ENCODE results near the gene VWA3B.

VWA3B gene

GRCh38 chr2:98175811-98176210 is 88.8 kb downstream of the VWA3B start:
- no peak for DNase-seq

GRCh38 chr2:98177286-98177685 is 90.3 kb downstream of the VWA3B start:
- DNase-seq: no peak

- no peak for DNase-seq
Measured at GRCh38 chr2:98177986-98178385, 91.0 kb downstream of the VWA3B start.

GRCh38 chr2:98180456-98180855 is 93.5 kb downstream of the VWA3B start:
- no peak for DNase-seq

- no peak for DNase-seq
Measured at GRCh38 chr2:98181346-98181745, 94.4 kb downstream of the VWA3B start.

GRCh38 chr2:98185801-98186200 is 98.8 kb downstream of the VWA3B start:
- DNase-seq: no peak

GRCh38 chr2:98187194-98187593 is 100.2 kb downstream of the VWA3B start:
- no peak for DNase-seq

- DNase-seq: no peak
Measured at GRCh38 chr2:98188351-98189046, 101.5 kb downstream of the VWA3B start.

- DNase-seq: no peak
Measured at GRCh38 chr2:98191883-98192282, 104.9 kb downstream of the VWA3B start.

- DNase-seq: no peak
Measured at GRCh38 chr2:98201576-98201975, 114.6 kb downstream of the VWA3B start.

GRCh38 chr2:98205889-98206288 is 118.9 kb downstream of the VWA3B start:
- DNase-seq: no peak

- DNase-seq: no peak
Measured at GRCh38 chr2:98212092-98213000, 125.4 kb downstream of the VWA3B start.

GRCh38 chr2:98216616-98217015 is 129.6 kb downstream of the VWA3B start:
- DNase-seq: no peak

- no peak for DNase-seq
Measured at GRCh38 chr2:98219152-98219551, 132.2 kb downstream of the VWA3B start.

GRCh38 chr2:98233941-98234340 is 147.0 kb downstream of the VWA3B start:
- no peak for DNase-seq

GRCh38 chr2:98234776-98235175 is 147.8 kb downstream of the VWA3B start:
- no peak for DNase-seq

- DNase-seq: no peak
Measured at GRCh38 chr2:98236935-98237334, 150.0 kb downstream of the VWA3B start.

GRCh38 chr2:98240786-98241398 is 153.9 kb downstream of the VWA3B start:
- DNase-seq: no peak

- no peak for DNase-seq
Measured at GRCh38 chr2:98241592-98241991, 154.6 kb downstream of the VWA3B start.

GRCh38 chr2:98242003-98242402 is 155.0 kb downstream of the VWA3B start:
- no peak for DNase-seq

- DNase-seq: no peak
Measured at GRCh38 chr2:98245491-98245890, 158.5 kb downstream of the VWA3B start.

- DNase-seq: no peak
Measured at GRCh38 chr2:98247383-98247782, 160.4 kb downstream of the VWA3B start.

- DNase-seq: no peak
Measured at GRCh38 chr2:98252038-98252773, 165.2 kb downstream of the VWA3B start.
